Measurements from ENCODE around the gene CELF2.

The CELF2 gene

GRCh38 chr10:11208908-11209829 is 191.5 kb downstream of the CELF2 start:
- no peak overlapping the region for H3K4me3 ChIP-seq (ENCODE audit: control insufficient read depth, low read depth, low read length)
- DNase-seq (ENCODE audit: low read depth) = no peak
- no peak for TF ChIP-seq CTCF (conservative IDR thresholded peaks at IDR 0.05; ENCODE audit: control insufficient read depth, insufficient read depth, low read depth, low read length)

- no peak for TF ChIP-seq CTCF (conservative IDR thresholded peaks at IDR 0.05; ENCODE audit: control insufficient read depth, insufficient read depth, low read depth, low read length)
- DNase-seq (ENCODE audit: low read depth) = no peak
- H3K4me3 ChIP-seq (ENCODE audit: control insufficient read depth, low read depth, low read length) = no peak overlapping the region
These were observed 192.1 kb downstream of the CELF2 start for GRCh38 chr10:11209830-11210181.

- TF ChIP-seq CTCF (conservative IDR thresholded peaks at IDR 0.05; ENCODE audit: control insufficient read depth, insufficient read depth, low read depth, low read length) = no peak
- DNase-seq (ENCODE audit: low read depth) = peak; percentile 13
- no peak overlapping the region for H3K4me3 ChIP-seq (ENCODE audit: control insufficient read depth, low read depth, low read length)
These were observed 192.7 kb downstream of the CELF2 start for GRCh38 chr10:11210211-11210922.

GRCh38 chr10:11212288-11213085 is 194.8 kb downstream of the CELF2 start:
- H3K4me3 ChIP-seq (ENCODE audit: control insufficient read depth, low read depth, low read length) = no peak overlapping the region
- DNase-seq (ENCODE audit: low read depth) = no peak
- no peak for TF ChIP-seq CTCF (conservative IDR thresholded peaks at IDR 0.05; ENCODE audit: control insufficient read depth, insufficient read depth, low read depth, low read length)

GRCh38 chr10:11213137-11213536 is 195.5 kb downstream of the CELF2 start:
- TF ChIP-seq CTCF (conservative IDR thresholded peaks at IDR 0.05; ENCODE audit: control insufficient read depth, insufficient read depth, low read depth, low read length) = no peak
- no peak for DNase-seq (ENCODE audit: low read depth)
- no peak overlapping the region for H3K4me3 ChIP-seq (ENCODE audit: control insufficient read depth, low read depth, low read length)

GRCh38 chr10:11214407-11214806 is 196.7 kb downstream of the CELF2 start:
- no peak for TF ChIP-seq CTCF (conservative IDR thresholded peaks at IDR 0.05; ENCODE audit: control insufficient read depth, insufficient read depth, low read depth, low read length)
- H3K4me3 ChIP-seq (ENCODE audit: control insufficient read depth, low read depth, low read length) = no peak overlapping the region
- no peak for DNase-seq (ENCODE audit: low read depth)

Data from fibroblast of mammary gland (primary cell).